GM18909 (cell line): ENCODE data around the gene ARAP1.

Experiments used
- ATAC-seq: cut with Tn5 transposase; IDR thresholded peaks from one replicate; pipeline ENCODE4 v1.9.1; 2021; ENCODE audit warnings: mild to moderate bottlenecking; ENCODE audit not compliant: unreplicated experiment, poor library complexity

ARAP1 gene

DNA sequence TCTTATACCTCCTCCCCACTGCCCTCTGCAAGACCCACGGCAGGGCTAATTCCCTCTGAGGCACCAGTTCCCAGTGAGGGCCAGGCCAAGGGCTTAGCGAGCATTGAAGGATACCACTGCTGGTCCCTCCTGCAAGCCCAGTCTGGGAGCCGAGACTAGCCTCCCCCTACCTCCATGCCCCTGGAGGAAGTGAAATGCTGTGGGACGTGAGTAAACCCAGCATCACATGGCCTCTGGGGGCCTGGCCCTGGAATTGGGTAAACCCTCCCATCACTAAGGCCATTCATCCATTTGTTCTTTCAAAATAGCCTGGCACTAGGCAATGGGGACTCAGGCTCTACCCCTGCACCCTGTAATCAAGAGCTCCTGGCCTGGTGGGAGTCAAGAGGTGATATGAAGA is 24.7 kb downstream of the ARAP1 start:
- no peak for ATAC-seq

DNA sequence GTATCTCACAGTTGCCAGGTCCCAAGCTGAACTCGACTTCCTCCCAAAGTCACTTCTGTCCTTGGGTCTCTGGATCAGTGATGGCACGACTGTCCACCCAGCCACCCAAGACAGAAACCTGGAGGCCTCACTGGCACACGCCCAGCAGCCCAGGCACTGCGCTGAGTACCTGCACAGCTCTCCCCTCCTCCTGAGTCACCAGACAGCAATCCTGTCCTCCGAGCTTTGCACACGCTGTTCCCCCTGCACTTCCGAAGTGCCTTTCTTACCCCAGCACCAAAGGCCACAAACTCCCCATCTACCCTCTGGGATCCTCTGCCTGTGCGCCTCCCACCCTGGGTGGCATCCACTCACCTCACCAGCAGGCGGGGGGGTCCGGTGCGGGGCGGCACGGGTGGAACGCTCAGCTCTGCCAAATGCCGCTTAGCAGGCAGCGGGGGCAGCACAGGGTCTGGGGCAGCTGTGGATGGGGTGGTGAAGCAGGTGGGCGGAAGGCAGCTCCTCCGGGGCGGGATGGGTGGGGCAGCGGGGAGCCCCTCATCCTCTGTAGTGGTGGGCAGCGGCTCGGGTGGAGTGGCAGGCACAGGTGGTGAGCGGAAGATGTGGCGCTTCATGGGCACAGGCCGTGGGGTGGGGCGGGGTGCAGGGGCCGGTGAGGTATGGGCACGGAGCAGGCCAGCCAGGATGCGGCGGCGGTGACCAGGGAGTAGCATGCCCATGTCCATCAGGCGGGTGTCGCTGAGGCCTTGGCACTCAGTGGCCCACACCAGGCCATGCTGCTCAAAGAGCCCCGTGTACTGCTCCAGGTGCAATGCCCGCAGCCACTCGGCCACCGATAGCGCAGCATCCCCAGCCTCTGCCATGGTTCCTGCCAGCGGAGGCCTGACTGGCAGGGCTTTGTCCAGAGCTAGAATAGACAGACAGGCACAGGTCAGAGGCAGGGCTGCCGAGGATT is 25.7 kb downstream of the ARAP1 start:
- ATAC-seq, result no peak

DNA sequence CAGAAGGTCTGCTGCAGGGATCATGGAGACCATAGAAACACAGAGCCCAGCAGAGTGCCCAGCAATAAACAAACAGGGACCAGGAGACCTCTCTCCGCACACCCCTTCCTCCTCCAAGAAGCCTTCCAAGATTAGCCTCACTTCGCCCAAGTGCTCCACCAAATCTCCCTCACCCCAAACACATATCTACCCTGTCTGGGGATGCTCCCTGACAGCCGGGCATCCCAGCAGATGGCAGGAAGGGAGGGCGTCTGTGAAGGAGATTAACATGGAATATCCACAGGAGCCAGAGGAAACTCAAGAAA is 26.5 kb downstream of the ARAP1 start:
- no peak for ATAC-seq

DNA sequence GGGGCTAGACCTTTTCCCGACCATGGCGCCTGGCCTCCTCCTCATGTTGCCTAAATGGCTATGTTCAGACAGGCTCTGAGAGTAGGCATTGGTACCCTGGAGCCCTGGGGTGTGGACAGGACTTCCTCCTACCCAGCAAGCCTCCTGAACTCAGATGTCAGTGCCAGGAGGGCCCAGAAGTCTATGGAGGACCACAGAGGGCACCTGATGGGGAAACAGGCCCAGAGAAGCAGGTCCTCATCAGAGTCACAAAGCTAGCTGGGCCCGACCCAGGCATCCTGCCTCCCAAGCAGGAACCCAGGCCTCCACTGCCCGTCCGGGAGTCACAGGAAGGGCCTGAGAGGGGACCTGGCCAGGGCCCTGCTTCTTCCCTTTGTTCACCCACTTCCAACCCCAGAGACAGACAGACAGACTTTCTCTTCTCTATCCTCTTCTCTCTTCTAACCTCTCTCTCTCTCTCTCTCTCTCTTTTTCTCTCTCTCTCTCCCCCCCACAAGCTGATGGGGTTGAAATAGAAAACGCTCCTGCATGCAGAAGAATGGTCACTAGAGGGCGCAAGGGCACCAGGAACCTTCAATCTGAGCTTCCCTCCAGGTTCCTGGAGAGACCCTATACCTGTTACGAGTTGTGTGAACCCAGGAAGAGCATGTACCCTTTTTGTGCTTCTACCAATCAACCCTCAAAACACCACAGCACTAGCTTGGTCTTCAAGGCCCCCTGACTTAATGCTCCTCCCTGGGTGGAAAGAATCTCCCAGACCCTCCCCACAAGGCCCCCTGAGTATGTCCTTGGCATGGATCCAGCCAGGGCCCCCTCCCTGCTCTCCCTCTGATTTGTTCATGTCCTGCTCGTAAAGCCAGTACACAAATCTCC is 27.1 kb downstream of the ARAP1 start:
- no peak for ATAC-seq

DNA sequence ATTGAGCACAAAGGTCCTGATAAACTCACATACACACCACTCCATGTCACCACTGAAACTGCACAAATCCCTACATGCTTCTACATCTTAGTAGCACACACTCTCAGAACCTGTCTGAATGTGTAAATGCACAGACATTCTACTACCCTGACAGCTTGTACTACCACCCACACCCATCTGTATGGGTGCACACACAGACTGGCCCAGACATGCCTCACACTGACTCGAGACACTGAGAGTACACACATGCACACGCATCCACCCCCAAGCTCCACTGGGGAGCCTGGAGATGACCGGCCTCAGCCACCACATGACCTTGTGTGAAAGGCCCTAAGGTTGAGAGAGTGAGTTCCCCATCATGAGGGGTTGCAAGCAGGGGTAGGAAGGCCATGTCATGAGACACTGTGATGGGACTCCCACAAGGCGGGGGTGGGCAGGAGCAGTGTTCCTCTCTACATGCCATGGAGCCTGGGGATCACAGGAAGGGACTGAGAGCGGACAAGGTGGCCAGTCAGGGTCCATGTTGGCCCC is 28.1 kb downstream of the ARAP1 start:
- ATAC-seq, result no peak

DNA sequence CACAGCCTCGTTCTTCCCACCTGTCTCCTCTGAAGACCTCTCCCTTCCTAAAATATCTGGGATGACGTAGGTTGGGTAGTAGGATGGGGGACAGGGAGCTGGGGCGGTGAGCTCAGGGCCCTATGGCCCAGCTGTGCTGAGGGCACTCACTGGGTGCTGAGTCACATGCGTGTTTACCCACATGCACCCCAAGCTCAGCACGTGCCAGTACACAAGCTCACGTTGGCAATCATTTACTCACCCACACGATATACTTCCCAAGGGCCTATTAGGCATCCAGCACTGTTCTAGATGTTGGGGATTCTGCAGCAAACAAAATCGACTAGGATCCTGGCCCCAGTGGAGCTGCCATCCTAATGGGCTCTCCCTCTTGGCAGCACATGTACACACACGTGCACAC is 28.7 kb downstream of the ARAP1 start:
- no peak for ATAC-seq

DNA sequence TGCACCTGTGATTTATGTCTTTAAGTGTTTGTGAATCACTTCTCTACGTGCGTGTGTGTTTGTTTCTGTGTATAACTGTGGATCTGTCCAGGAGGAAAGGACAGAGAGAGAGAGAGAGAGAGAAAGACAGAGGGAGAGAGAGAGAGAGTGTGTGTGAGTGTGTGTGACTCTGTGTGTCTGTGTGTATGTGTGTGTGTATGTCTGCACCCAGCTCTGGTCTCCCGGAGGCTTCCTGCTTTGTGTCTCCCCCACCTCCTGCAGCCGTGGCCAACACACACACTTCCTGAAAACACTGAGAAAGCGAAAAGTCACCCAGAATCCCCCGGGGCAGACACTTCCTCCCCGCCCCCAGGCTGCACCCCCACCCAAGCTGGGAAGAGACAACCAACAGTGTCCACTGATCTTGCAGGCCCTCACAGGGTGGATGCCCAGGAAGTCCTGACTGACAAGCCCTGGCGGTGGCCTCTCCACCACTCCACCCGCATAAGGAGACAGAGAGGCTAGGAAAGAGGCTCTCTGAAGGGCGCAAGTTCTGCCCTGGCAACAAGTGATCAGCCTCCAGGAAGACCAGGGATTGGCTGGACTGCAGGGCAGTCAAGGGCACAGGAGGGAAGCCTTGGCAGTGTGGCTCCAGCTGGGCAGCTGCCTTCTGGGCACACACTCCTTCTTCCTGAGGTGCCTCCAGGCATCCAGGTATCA is 30.0 kb downstream of the ARAP1 start:
- peak; percentile 72 for ATAC-seq

DNA sequence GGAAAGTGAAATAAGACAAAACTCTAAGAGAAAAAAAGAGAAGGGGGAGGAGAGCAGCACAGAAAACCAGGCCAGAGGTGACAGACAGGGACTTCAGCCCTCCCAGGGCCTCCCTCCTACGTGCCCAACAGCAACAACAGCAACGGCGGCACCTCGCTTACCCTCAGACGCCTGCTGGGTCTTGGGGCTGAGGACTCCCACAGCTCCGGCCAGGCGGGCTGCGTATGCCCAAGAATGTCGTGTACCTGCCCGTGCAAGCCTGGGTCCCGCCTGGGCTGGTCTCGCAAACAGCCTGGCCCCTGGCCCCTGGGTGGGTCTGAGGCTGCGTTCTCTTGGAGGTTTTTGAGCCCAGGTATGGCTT is 30.5 kb downstream of the ARAP1 start:
- no peak for ATAC-seq

DNA sequence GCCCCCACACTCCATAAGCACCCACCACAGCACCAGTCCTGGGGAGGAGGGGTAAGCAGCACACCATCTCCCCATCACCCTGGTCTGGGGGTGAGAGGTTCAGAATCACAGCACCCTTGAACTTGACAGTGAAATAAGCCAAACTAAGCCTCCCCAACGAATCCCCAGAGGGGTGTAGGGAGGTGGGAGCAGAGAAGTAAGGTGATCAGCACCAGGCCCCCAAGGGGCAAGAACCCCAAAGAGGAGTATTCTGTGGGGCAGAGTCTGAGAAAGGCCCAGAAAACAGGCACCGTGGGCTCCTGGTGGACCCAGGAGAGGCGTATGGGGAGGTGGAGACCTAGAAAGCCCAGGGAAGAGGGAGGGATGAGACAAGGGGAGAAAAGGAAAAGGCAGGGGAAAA is 30.9 kb downstream of the ARAP1 start:
- ATAC-seq, result no peak

DNA sequence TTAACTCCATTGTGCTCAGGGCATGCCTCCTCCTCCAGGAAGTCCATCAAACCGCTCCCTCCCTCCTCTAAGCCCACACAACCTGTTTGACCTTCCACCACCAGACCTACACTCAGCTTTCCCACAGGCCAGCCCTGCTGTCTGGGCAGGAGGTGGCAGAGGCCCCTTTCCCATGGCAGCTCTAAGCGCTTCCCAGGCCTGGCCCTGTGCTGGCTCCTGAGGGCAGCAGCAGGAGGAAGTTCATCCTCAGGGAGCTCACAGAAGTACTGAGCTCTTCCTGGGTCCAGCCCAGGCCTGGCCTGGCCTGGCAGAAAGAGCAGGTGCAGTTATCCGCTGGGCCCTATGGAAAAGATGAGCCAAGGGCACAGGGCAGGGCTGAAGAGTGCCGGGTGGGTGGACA is 31.4 kb downstream of the ARAP1 start:
- ATAC-seq, result no peak

DNA sequence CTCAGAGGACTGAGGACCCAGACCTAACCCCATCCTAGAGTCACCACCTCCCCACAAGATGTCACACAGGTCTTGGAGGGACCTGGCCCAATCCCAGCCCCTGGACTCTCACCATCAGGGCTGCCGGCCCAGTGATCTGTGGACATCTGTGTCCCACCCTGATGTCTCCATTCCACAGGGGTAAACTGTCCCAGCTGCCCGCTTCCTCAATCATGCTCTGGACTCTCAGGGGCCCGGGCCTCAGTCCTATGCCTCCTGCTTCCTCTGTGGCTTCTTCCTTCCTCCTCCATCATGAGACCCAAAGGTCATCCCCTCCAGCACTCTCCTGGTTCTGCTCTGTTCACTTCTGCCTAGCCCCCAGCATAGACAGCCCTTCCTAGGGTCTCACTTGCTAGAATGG is 32.2 kb downstream of the ARAP1 start:
- ATAC-seq, result no peak

DNA sequence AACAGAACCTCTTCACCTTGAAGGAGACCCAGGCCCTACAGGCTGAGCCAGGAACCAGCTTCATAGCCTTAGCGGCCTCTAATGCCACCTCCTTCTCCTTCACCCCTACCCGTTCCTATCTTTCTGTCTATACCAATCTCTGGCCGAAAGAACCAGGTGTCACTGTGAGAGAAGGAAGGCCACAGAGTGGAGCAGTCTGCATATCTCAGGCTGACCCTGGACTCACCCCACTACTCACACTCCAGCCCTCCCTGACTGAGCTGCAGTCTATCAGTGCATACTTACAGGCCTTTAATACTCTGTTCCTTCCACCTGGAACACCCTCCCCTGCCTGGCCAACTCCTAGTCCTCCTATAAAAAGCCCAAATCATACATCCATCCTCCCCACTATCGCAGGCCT is 32.7 kb downstream of the ARAP1 start:
- ATAC-seq, result no peak

DNA sequence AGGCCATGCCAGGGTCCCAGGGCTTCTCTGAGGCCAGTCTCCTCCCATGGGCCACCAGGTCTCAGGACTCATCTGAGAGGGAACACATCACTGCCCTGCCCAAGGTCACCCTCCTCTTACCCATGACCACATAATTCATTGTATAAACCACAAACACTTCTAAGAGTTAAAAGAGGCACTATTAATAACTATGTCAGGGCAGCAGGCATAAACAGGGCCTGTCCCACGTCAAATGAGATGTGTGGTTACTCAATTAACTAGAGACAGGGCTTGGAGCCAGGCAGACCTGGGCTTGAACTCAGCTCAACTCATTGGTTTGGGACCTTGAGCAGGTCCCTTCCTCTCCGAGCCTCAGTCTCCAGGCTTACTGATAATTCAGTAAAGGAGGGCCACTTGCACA is 33.1 kb downstream of the ARAP1 start:
- ATAC-seq, result no peak

DNA sequence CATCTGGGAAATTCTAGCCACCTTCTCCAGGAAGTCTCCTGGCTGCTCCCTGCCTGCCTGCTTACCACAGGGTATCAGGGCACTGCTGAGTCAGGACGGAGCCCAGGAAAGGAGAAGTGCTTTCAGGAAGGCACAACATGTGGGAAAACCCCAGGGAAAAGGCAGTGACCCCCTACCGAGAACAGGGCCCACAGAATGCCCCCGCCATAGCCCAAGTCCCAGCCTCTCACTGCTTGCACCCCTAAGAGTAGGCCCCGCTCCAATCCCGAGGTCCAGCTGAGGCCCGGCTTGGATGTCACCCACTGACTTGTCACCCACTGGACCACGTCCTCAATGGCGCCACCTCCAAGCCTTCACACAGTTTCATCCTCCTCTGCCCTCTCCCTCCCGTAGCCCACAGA is 34.1 kb downstream of the ARAP1 start:
- no peak for ATAC-seq

DNA sequence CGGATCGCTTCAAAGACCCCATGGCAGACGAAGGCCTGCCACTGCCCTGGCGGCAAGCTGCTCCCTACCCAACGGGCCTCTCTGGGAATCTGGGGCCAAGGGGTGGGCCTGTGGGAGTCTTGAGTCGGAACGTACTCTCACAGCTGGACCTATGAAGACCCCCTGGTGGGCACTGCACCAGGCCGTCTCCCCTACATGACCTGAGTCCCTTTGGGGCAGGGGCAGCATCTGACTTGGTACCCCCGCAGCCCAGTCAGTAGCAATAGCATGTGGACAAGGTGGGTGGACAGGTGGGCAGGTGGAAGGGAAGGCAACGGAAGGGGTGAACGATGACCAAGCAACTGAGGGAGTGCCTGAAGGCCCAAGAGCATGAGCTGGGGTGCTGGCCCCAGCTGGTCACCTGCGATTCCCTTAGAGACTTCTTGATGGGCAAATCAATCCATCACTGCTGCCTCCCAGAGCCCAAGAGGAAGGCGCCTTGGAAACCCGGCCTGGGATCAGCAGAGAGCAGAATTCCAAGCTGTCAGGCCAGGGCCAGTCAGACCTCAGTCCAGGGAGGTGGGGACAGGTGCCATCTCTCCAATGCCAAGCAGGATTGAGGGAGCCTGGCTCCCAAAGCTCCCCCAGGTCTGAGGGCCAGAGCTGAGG is 35.3 kb downstream of the ARAP1 start:
- ATAC-seq, result no peak

DNA sequence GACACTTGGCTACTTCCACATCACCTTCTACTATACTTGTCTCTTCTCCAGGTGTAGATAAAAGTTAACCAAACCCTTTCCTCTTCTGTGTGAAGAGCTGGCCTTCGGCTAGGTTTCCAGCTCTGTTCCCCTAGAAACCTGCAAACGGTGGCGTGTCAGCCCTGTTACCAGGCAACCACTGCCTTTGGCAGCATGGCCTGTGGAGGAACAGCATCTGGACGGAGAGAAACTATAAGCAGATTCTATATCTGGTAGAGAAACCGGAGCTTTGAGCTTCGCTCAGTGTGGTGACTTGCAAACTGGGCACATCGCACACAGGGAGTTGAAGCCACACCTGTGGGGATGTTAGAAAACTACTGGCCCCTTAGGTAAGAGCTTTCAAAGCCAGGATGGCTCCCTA is 35.9 kb downstream of the ARAP1 start:
- no peak for ATAC-seq

DNA sequence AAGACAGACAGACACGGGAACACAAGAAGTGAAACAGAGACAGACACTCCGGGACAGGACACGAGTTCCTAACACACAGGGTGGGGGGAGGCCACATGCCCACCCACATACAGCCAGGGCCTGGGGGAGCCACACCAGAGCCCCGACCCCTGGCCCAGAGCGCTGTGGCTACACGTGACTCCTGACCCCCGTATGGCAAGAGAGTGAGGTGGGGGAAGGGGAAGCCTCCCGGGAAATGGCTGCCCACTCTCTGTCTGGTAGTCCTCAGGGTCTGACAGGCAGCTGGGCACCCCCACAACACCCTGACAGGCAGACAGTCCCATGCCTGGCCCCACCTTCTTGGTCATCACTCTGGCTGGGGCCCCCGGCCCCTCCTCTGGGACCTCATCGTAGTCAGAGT is 39.4 kb downstream of the ARAP1 start:
- no peak for ATAC-seq

DNA sequence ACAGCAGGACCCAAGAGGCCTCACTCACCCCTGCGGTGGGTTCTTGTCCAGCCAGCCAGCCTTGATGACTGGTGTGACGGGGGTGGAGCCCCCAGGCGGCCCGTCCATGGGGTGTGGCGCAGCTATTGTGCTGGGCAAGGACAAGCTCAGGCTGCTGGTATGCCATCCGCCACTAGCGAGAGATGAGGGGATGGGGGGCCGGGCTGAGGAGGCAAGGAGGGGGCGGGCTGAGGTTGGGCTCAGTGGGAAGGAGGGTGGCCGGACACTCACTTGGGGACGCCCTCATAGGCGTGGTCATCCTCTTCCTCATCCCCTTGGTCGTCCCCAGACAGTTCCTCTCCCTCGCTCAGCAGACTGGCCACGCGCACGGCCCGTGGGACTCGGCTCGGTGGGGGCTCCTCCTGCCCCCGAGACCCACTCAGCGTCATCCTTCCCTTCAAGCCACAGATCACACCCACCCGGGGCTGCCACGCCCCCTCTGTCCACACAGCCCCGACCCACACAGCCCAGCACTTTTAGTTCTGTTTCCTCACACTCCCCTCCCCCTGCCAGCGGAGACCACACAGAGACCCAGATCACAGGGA is 39.9 kb downstream of the ARAP1 start:
- no peak for ATAC-seq

DNA sequence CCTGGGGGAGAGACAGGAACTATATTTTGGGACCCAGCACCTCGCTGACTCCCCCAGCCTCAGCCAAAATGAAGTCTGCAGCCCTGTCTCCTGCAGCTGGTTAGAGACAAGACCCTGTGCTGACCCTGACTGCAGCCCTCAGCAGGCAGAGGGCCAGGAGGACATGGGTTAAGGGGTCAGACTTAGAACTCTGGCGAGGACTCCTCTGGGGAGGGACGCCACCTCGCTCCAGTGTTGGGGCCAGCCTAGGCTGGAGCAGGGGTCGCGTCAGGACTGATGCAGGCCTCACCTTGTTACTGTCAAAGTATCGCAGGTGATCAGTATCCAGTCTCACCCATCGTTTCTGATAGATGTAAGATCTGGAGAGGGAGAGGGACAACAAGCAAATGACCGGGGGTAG is 41.1 kb downstream of the ARAP1 start:
- no peak for ATAC-seq

DNA sequence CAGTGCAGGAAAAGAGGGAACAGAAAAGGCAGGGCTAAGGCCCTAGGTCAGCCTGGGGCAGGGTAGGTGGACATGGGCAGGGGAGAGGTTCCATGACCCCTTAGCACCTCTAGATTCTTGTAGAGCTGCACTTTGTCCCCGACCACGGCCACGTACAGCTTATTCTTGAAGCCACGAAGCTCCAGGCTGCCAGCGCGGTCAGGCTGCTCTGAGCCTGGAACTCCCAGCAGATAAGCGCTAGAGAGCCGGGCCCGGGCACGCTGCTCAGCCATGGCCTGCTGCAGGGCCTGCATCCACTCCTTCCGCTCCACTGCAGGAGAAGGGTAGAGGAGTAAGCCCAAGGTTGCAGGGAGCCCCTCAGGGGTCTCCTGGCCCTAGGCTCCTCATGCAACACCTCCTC is 41.9 kb downstream of the ARAP1 start:
- no peak for ATAC-seq
